GM18502 (cell line): Measurements from ENCODE around the gene HTR1B.

ENCODE experiments used
- ATAC-seq: cut with Tn5 transposase; IDR thresholded peaks from one replicate; pipeline ENCODE4 v1.9.1; 2021; ENCODE audit warnings: mild to moderate bottlenecking; ENCODE audit not compliant: unreplicated experiment, poor library complexity

The HTR1B gene, protein sequence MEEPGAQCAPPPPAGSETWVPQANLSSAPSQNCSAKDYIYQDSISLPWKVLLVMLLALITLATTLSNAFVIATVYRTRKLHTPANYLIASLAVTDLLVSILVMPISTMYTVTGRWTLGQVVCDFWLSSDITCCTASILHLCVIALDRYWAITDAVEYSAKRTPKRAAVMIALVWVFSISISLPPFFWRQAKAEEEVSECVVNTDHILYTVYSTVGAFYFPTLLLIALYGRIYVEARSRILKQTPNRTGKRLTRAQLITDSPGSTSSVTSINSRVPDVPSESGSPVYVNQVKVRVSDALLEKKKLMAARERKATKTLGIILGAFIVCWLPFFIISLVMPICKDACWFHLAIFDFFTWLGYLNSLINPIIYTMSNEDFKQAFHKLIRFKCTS

DNA sequence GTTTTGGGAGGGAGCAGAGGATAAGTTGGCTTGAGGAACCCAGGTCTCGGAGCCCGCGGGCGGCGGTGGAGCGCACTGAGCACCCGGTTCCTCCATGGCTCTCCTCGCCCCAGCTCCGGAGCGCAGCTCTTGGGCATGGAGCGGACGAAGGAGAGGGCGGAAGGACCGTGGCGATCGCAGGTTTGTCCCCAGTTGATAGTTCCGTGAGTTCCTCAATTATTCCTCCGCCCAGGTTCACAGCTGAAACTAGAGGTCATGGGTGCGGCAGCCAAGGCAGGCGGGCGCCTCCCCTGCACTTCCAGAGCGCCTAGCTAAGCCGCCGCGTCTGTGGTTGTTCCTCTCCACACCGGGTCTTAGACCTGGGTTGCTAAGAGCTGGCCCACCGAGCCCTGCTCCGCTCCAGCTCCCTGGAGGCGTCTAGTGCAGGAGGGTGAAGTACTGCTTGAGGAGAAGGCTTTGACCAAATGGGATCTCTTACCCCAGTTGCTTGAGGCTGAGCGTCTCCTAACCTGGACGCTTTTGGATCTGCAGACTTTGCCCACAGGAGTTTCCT lies at the start of gene HTR1B:
HTR1B (minus strand) TSS at position 184 of the 553 bp plus-strand sequence; CDS start at position 96, 88 bp downstream.
- ATAC-seq = no peak

DNA sequence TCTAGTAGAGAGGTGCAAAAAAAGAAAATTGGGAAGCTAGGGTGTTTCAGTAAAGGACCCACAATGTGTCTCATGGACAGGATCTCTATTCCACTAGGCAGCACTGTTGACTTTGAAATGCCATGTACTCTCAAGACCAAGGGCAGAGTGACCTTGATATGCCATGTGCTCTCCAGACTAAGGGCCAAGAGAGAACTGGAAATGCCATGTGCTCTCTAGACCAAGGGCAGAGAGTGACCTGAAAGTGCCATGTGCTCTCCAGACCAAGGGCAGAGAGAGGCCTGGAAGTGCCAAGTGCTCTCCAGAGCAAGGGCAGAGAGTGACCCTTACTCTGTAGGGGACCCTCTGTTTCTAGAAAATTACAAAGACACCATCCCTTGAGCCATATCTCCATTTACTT lies 49.3 kb upstream of the HTR1B start:
- no peak for ATAC-seq

DNA sequence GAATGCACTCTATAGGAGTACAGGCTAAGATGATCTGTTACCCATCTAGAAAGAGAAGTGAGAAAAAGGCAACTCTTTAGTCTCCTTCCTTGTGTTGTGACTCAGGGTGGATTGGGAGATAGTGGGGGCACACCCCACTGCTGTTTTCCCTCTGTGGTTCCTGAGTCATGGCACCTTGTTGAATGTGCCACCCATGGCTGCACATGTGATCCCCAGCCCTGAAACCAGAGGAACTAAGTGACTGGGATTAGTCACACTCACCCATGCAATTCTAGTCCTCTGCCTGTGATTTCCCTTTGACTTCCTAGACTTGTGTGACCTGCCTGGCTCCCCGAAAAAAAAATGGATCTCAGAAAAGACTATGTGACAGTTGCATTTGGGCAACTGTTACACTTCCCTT lies 48.6 kb upstream of the HTR1B start:
- ATAC-seq = no peak

DNA sequence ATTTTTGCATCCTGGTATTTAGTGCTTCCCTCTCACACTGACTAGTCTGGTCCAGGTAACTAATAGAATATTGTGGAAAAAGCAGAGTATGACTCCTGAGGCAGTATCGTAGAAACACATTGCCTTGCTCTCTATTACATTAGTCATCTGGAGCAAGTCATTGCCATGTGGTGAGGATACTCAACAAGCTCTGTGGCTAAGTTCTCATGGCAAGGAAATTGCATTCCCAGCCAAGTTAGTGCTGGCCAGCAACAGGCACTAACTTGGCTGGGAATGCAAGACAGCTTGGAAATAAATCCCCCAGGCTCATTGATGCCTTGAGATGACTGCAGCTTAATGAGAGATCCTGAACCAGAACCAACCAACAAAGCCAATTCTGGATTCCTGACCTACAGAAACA lies 39.7 kb upstream of the HTR1B start:
- no peak for ATAC-seq

DNA sequence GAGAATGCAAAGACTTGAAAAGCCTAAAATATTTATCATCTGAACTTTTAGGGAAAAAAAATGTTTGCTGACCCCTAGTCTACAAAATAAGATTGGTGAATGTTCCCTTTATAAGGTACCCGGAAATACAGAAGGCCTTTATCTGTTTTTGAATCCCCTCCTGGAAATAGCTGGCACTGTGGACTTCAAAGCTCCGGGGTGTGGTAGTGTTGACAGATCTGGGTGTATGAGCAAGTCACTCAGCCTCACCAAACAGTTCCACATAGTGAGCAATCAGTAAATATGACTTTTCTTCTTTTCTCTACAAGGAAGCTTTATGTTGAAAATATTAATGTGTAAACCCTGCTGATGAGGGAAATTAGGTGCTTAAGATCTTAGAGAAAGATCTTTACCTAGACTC lies 29.2 kb upstream of the HTR1B start:
- no peak for ATAC-seq

DNA sequence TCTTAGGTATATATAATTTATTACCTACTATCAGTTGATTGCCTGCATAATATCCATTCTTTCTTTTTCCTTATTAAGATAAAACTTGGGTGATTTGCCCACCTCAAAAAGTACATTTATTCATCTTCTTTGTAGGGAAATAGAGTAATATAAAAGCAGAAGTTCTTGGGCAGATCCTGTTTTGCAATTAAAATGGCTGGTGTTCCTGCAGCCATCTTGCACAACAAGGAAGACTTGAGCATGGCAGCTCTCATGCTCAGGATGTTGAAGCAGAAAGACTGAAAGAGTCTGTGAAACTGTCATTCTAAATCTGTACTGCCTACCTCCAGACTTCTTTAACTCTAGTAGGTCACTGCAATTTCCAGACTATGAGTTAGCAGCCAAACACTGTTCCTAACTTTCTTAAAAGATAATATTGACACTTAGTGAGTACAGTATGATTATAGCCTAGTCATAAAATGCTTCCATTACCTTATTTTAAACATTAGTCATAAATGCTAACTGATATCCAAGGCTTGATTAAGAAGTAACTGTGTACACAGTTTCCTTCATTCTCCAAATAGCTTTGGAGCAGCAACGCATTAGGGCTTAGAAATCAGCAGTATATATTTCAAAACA lies 24.6 kb upstream of the HTR1B start:
- ATAC-seq = no peak

DNA sequence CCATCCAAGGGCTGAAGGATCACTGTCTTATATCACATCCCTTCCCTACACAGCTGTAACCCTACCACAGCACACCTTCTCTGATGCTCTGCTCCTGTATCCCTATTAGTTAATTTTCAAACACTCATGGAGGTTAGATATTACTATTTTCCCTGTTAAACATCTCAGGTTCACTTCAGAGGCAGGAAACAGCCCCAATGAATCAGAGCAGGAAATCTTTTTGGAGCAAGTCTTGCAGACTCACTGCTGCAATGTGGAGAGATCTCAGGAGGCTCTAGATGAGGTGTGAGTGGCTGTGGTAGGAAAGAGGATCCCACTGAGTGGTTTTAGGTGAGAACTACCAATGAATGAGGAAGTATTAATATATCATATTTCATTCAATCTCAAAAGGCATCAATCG lies 19.7 kb upstream of the HTR1B start:
- no peak for ATAC-seq

DNA sequence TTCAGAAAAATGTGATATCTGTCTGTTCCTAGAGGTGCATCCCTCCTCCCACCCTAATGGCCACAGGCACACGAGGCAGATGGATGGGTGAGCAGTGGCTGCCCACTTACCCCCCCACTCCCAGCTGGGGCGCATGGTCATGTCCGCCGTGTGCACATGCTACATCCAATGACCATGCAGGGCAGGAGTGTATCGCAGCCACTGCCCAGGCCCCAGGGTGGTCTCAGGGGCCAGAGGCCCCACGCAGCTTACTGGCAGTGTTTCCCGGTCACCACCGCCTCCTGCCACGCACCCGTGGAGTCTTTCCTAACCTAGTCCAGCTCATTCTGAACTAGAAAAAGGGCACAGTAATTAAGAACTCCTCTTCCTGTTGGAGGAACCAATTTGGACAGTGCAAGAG lies 11.7 kb upstream of the HTR1B start:
- no peak for ATAC-seq

DNA sequence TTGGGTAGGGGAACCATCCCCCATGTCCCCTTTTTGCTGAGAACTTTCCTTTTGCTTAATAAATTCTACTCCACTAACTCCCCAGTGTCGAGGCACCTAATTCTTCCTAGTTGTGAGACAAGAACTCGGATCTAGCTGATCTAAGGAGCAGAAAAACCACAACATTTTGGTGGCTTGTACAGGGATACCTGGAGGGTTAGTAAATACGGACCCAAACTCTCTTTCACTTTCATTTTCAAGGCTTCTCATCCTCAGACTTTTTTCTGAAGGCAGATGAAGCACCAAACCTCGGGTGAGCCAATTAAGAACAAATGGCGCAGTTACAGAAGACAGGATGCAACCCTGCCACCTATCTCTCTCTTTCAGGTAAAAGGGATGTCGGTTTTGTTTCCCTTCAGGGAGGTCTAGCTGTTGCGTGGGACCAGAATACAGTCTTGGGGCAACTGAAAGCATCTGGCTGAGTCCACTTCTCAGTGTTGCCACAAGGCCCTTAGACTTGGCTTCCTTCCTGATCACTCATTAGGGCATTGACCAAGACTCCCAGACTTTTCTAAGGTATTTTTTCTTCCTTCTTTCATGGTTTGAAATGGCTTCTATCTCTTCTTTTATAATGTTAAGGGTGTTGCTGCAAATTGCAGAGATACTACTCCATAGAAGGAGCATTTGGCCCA lies 11.1 kb upstream of the HTR1B start:
- peak; percentile 42 for ATAC-seq

DNA sequence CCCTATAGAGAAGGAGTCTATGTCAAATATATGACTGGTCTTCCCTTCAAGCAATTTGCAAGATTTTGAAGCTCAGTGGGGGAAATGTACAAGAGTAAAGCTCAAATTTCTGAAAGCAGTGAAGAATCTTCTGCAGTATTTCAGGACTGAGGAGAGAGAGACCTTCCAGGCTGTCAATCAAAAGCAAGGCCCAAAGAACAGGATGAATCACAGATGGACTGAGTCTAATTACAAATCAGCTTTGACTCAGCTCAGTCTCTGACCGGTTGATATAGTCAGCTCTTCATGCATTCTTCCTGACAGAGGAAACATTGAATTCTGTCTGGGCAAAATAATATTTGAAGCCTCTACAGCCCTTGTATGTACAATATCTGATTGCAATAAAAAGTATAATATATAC lies 7.7 kb upstream of the HTR1B start:
- ATAC-seq = no peak

DNA sequence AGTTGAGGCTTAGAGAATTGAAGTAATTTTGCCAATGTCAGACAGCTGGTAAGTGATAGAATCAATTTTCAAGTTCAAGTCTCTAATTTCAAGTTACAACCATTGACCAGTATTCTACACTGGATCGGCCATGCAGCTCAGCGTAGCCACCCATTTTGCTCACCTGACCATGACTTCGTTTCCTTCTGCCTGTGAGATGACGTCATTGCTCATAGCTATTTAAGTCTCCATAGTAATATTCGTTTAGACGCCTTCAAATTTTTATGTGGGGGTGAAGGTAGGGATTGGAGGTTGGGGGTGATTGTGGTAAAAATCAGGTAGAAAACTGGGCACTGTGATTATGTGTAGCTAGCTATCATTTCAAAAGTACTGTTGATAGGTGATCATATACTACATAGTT lies 5.6 kb upstream of the HTR1B start:
- ATAC-seq = no peak

DNA sequence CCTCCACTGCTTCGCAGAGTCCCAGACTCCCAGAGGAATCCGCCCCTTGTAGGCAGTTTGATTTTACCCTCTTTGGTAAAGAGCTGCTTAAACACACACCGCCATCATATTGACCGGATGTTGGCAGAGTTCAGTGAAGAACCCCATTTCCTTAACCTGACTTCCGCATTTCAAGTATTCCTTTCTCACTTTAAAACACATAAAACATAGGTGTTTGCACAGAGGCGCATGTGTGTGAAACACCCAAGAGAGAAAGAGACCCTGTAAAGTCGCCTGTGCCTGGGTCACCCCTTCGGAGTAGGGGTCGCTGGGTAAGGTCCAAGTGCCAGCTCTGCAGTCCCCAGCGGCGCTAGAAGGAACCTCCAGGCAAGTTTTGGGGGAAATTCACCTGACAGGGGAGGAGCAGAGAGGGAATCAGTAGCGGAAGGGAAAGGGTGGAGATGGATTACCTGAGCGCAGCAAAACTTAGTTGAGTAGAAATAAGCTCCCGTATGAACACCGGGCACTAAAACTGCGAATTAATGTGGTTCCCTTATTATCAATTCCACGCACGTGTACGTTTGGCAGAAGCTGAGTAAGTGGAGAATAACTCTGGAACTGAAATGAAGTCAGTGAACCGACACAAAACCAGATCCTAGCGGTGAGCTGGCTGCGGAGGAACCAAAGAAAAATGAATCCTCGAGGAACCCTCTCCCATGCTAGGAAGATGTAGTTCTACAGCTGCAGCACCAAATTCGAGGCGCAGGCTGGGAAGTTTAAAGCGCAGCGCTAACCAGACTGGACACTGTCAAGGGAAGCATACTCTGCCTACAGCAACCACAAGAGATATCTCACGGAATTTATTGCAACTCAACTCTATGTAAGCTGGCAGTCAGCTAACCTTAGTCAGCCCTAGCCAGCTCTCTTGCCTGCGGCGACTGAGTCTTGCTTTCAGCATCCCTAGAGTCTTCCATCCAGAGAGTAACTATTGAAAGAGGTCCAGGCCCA lies 3.5 kb upstream of the HTR1B start:
- ATAC-seq = peak; percentile 81

DNA sequence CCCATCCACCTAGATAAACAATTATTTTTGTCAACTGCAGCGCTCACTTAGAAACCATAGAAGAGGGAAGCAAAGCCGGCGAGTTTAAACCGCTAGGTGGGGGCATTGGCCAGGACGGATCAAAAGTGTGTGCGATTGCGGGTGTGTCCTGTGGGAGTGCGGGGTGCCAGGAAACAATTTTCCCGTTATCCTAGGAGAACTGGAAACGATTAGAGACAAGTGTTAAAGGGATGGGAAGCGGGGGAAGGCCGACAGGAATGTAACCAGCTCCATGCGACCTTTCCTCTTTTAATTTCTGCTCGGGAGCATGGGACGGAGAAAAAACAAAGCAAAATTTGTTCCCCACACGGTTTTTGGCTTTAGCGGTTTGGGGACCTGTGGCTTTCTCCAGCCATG lies 2.8 kb upstream of the HTR1B start:
- peak; percentile 90 for ATAC-seq

DNA sequence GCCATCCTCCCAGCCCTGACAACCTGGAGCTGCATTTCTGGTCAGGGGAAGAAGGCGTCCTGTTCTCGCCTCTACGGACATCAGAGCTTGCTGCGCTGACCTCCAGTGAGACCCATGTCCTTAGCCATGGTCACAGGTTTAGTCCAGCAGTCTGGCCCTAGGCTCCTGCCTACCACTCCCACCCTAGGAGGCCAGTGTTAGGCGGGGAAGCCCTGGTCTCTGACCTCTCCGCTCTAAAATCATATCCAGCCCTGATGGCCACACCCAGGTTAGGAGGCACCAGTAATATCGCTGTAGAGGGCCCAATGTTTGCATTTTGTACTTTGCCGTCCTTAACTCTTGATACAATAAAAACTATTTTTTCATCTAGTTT lies 1.2 kb upstream of the HTR1B start:
- no peak for ATAC-seq

DNA sequence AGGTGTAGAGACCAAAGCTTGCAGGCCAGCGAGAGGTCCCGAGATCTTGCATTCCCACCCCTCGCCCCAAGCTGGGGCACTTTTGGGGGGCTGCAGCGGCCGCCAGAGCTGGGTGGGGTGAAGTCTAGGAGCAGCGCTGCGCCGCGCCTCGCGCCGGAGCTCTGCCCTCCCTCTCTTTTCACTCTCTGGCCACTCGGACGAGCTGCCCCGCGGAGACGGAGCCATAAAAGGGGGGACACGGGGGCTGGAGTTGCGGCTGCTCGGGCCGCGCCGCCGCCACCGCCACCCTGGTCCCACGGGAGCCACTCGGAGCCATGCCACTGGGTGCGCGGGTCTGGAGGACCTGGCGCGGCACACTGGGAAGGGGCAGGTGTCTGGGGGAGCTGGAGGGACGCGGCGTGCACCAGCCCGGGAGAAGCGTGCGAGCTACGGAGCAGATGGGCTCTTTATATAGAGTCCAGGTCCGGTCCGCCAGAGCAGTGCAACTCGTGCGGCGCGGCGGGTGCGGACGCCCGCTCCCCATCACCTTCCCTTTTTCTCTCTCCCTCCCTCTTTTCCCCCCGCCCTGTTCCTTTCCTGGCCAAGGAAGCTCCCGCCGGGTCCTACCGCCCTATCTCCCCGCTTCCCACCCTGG lies 687 bp upstream of the HTR1B start:
- ATAC-seq = no peak

DNA sequence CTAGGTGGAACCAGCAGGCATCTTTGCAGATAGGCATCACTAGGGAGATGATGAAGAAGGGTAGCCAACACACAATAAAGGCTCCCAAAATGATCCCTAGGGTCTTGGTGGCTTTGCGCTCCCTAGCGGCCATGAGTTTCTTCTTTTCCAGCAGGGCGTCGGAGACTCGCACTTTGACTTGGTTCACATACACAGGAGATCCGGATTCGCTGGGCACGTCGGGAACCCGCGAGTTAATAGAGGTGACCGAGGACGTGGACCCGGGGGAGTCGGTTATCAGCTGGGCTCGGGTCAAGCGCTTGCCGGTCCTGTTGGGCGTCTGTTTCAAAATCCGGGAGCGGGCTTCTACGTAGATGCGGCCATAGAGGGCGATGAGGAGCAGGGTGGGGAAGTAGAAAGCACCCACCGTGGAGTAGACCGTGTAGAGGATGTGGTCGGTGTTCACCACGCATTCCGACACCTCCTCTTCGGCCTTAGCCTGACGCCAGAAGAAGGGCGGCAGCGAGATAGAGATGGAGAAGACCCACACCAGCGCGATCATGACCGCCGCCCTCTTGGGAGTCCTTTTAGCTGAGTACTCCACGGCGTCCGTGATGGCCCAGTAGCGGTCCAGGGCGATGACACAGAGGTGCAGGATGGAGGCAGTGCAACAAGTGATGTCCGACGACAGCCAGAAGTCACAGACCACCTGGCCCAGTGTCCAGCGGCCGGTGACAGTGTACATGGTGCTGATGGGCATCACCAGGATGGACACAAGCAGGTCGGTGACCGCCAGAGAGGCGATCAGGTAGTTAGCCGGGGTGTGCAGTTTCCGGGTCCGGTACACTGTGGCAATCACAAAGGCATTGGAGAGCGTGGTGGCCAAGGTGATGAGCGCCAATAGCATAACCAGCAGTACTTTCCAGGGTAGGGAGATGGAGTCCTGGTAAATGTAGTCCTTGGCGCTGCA lies 658 bp downstream of the HTR1B start:
- ATAC-seq = no peak

DNA sequence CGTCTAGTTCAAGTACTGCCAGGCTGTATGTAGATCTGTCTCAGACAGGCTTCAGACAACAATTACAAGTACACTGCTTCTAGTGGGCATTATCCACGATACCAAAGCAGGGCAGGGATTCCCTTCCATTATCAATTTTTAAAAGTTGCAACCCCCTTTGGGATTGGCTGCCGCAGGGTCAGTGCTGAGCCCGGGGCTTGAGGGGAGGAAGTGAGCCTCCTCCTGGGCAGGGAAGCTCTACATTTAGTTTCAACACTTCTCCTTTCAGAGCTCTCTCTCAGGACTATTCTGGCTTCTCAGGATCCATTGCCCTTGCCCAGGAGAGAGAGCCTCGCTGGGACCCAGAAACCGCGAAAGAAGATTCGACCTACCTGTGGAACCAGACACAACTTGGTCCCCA lies 1.5 kb downstream of the HTR1B start:
- ATAC-seq = no peak

DNA sequence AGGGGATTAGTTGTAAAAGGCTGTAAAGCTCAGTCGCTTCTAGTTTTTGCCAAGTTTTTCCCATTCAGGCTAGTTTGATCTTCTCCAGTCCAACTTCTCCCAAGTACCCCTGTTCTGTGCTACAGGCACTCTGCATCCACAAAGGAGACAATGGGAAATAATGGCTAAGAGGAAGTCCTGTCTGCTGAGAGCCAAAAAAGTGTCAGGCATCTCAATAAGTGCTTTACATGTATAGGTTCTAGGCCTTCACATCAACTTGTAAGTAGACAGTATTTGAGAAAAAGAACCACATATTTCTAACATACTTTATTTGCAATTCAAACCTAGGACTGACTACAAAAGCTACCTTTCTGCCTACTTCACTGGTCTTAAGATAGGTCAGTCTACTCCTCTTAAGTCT lies 4.9 kb downstream of the HTR1B start:
- ATAC-seq = no peak
